NOMO-1 (cell line): ENCODE results near the gene TNPO3.
"Not testable (repeated sequence)": the region's sequence is repeated elsewhere in the genome, so short reads cannot be mapped to it uniquely, and the experiment has no call there.

Source experiments
- DNase-seq, 2 experiments: peaks; one replicate each; lab custom pipeline; 2025; ENCODE audit not compliant: unreplicated experiment in 2 of 2; lab: John Stamatoyannopoulos, UW

The TNPO3 gene

GRCh38 chr7:129017933-129018538 lies 36.9 kb downstream of the TNPO3 start:
- no peak for DNase-seq

- DNase-seq: no peak
These were observed 37.6 kb downstream of the TNPO3 start for GRCh38 chr7:129017264-129017663.

- DNase-seq: peak; percentile 32 to 77
These were observed 40.3 kb downstream of the TNPO3 start for GRCh38 chr7:129014501-129015101.

GRCh38 chr7:129013048-129013724 lies 41.7 kb downstream of the TNPO3 start:
- peak in 1 of 2 experiments; percentile 63 for DNase-seq

- no peak for DNase-seq
These were observed 42.3 kb downstream of the TNPO3 start for GRCh38 chr7:129012641-129013040.

DNA sequence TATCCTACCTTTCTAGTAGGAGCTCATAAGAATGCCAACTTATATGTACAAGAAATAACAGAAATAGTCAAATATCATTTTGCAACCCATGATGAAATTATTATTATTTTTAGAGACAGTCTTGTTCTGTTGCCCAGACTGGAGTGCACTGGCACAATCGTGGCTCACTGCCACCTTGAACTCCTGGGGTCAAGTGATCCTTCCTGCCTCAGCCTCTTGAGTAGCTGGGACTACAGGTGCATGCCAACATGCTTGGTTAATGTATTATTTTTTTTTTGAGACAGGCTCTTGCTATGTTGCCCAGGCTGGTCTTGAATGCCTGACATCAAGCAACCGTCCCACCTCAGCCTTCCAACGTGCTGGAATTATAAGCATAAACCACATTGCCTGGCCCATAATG lies 44.8 kb downstream of the TNPO3 start:
- no peak for DNase-seq

DNA sequence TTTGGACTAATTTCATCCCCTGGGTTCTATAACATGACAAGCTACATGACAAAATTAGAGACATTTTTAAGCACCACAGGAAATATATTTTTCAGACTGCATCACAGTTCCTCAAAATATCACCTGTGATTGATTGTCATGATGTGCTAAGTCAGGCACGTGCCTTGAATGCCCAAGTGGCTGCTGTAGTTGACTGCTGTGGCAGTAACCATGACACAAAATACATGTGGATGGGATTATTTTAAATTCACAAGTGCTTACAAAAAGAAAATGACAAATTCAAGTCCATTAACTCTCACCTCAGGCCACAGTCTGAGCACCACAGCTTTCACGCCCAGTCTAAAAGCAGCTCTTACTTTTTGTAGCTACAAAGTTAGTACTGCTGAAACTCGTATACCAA lies 45.5 kb downstream of the TNPO3 start:
- DNase-seq: peak in 1 of 2 experiments; percentile 28

- DNase-seq: no peak
These were observed 46.1 kb downstream of the TNPO3 start for GRCh38 chr7:129008645-129009414.

GRCh38 chr7:129007572-129007971 lies 47.3 kb downstream of the TNPO3 start:
- no peak for DNase-seq

- no peak for DNase-seq
These were observed 48.1 kb downstream of the TNPO3 start for GRCh38 chr7:129006636-129007414.

DNA sequence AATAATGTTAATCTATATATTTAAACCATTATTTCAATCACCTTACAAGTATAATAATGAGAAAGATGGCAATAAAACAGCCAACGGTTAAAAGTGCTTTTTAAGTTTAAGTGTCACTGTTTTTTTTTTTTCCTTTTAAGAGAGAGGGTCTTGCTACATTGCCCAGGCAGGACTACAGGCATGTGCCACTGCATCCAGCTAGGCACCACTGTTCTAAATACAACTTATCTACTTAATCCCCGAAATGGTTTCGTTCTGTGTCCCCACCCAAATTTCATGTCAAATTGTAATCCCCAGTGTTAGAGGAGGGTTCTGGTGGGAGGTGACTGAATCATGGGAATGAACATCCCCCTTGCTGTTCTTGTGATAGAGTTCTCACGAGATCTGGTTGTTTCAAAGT lies 49.7 kb downstream of the TNPO3 start:
- no peak for DNase-seq

DNA sequence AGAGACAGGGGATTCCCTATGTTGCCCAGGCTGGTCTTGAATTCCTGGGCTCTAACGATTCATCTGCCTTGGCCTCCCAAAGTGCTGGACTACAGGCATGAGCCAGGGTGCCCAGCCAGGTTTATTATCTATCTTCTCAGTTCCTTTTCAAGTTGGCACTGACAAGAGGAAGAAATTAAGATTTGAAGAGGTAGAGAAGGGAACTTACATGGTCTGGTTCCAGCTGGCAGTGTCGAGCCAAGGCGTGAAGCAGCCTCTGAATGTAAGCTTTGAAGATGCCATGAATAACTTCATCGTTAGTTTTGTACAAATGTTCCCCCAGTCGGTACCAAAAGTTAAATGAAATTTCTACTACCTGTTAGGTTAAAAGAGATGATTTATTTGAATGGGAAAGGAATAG lies 57.7 kb downstream of the TNPO3 start:
- no peak for DNase-seq

- DNase-seq: not testable (repeated sequence)
These were observed 60.4 kb downstream of the TNPO3 start for GRCh38 chr7:128994560-128994959.

GRCh38 chr7:128993419-128993818 lies 61.5 kb downstream of the TNPO3 start:
- DNase-seq: no peak

GRCh38 chr7:128989961-128990360 lies 65.0 kb downstream of the TNPO3 start:
- no peak for DNase-seq

GRCh38 chr7:128988372-128988771 lies 66.5 kb downstream of the TNPO3 start:
- DNase-seq: no peak

- DNase-seq: no peak
These were observed 68.3 kb downstream of the TNPO3 start for GRCh38 chr7:128986609-128987008.

DNA sequence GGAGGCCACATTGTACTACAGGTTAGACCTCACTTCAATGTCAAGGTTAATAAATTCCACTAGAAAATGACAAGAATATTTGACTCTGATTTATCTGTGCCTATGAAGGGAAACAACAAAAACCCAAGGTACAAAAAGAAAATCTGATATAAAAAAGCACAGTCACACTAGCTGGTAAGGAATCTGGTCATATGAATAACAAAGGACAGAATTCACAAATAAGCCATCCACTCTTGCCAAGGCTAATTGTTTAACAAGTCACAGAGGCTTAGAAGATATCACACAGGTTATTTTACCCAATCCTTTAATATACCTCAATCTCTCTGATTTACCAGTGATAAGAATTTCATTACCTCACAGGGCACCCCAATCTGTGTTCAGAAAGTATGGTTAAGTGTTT lies 69.3 kb downstream of the TNPO3 start:
- no peak for DNase-seq

- DNase-seq: no peak
These were observed 72.8 kb downstream of the TNPO3 start for GRCh38 chr7:128982105-128982504.

- no peak for DNase-seq
These were observed 80.5 kb downstream of the TNPO3 start for GRCh38 chr7:128974241-128974934.
